BE2C (cell line): ENCODE measurements around the gene DMPK. TPM values are rescaled to one million over a fixed set of nuclear protein-coding genes. Genes with fewer than 3 reads are reported as not detected.
A peak's percentile ranks its signal among the peaks of the same experiment; 100 is the strongest.

Source experiments
- DNase-seq: peaks from one replicate; pipeline ENCODE4 v3.0.0-alpha.2; 2020
- H3K27me3 ChIP-seq: fragments of 250-450 bp; sonication (Bioruptor Pico); 2 replicates; pipeline ENCODE4 v1.5.1; 2020; ENCODE audit warnings: mild to moderate bottlenecking
- H3K36me3 ChIP-seq: fragments of 250-450 bp; sonication (Bioruptor Pico); 2 replicates; pipeline ENCODE4 v1.5.1; 2020; ENCODE audit warnings: mild to moderate bottlenecking
- H3K4me1 ChIP-seq: fragments of 250-450 bp; sonication (Bioruptor Pico); 2 replicates; pipeline ENCODE4 v1.5.1; 2020
- H3K4me3 ChIP-seq: 2 replicates; pipeline ENCODE4 v1.5.1; 2011; ENCODE audit warnings: low read depth, low read length
- H3K9me3 ChIP-seq: fragments of 250-450 bp; sonication (Bioruptor Pico); 2 replicates; pipeline ENCODE4 v1.5.1; 2020
- CTCF ChIP-seq: IDR thresholded peaks from 2 replicates; pipeline ENCODE4 v1.5.1; 2012; ENCODE audit warnings: mild to moderate bottlenecking, low read depth, low read length
- polyA plus RNA-seq: library from polyadenylated mRNA; unstranded; fragments of >200 nt; gene quantifications from one replicate; pipeline ENCODE4 v1.2.1, GENCODE V29; 2012; ENCODE audit warnings: low read depth, missing spikeins; ENCODE audit not compliant: insufficient read length, insufficient read depth

Gene DMPK
- polyA plus RNA-seq = 56.7 TPM

- H3K27me3 ChIP-seq = no peaks in the 10 kb centered on the region
- no peaks in the 10 kb centered on the region for H3K9me3 ChIP-seq
- TF ChIP-seq CTCF = no peak
- no peak within 1 kb of the TSS for H3K4me3 ChIP-seq
- peaks cover 14% of the 10 kb centered on the region for H3K4me1 ChIP-seq
- no peak for DNase-seq
- H3K36me3 ChIP-seq = peaks cover 26% of the 10 kb centered on the region
Observed at GRCh38 chr19:45782162-45782691, at the start of gene DMPK. Gene DMPK, minus strand, starts transcription at chr19:45782490. Its CDS starts 138 bp downstream, at chr19:45782352.

GRCh38 chr19:45828945-45829344 is 46.7 kb upstream of the DMPK start:
- DNase-seq = no peak
- H3K27me3 ChIP-seq = no peaks in the 10 kb centered on the region
- no peaks in the 10 kb centered on the region for H3K9me3 ChIP-seq
- H3K4me3 ChIP-seq = no peak overlapping the region
- H3K36me3 ChIP-seq = peaks cover 92% of the 10 kb centered on the region
- peaks cover 7% of the 10 kb centered on the region for H3K4me1 ChIP-seq
- TF ChIP-seq CTCF = no peak

GRCh38 chr19:45828523-45828922 is 46.2 kb upstream of the DMPK start:
- H3K4me1 ChIP-seq = peaks cover 7% of the 10 kb centered on the region
- no peak for TF ChIP-seq CTCF
- H3K4me3 ChIP-seq = no peak overlapping the region
- H3K9me3 ChIP-seq = no peaks in the 10 kb centered on the region
- no peaks in the 10 kb centered on the region for H3K27me3 ChIP-seq
- H3K36me3 ChIP-seq = peaks cover 90% of the 10 kb centered on the region
- no peak for DNase-seq

- H3K4me3 ChIP-seq = no peak overlapping the region
- no peak for TF ChIP-seq CTCF
- peaks cover 92% of the 10 kb centered on the region for H3K36me3 ChIP-seq
- no peaks in the 10 kb centered on the region for H3K27me3 ChIP-seq
- H3K4me1 ChIP-seq = peaks cover 7% of the 10 kb centered on the region
- DNase-seq = no peak
- no peaks in the 10 kb centered on the region for H3K9me3 ChIP-seq
Observed at GRCh38 chr19:45827459-45828093, 45.3 kb upstream of the DMPK start.

- TF ChIP-seq CTCF = no peak
- no peaks in the 10 kb centered on the region for H3K27me3 ChIP-seq
- peaks cover 7% of the 10 kb centered on the region for H3K4me1 ChIP-seq
- H3K4me3 ChIP-seq = no peak overlapping the region
- DNase-seq = peak; percentile 17
- H3K9me3 ChIP-seq = no peaks in the 10 kb centered on the region
- peaks cover 85% of the 10 kb centered on the region for H3K36me3 ChIP-seq
Observed at GRCh38 chr19:45826934-45827333, 44.6 kb upstream of the DMPK start.
